ENCODE results near the gene EHD4. TPM values are rescaled to one million over a fixed set of nuclear protein-coding genes. Genes with fewer than 3 reads are reported as not detected.
A peak's percentile ranks its signal among the peaks of the same experiment; 100 is the strongest.

EHD4 gene
- total RNA-seq, 2 donors from 2014 or later: 30.3 to 40.0 TPM

- no peak for TF ChIP-seq CTCF (IDR thresholded peaks at IDR 0.05)
- Histone ChIP-seq H3K4me3 (no peak overlapping the region), H3K27me3 (no peaks in the 10 kb centered on the region), H3K4me1 (no peaks in the 10 kb centered on the region), H3K36me3 (no peaks in the 10 kb centered on the region), H3K9me3 (no peaks in the 10 kb centered on the region), H3K27ac (no peak overlapping the region), H3K9ac (ENCODE audit: low read depth in 2 of 2, low read length in 2 of 2) (no peak overlapping the region)
- no peak for DNase-seq
- intact Hi-C loops (cut with DNase I): no loop called here
Observed at GRCh38 chr15:41966920-41967465, 5.4 kb downstream of the EHD4 start.

GRCh38 chr15:41966414-41966812, 5.9 kb downstream of the EHD4 start:
- DNase-seq: no peak
- Histone ChIP-seq H3K27me3 (no peaks in the 10 kb centered on the region), H3K9ac (ENCODE audit: low read depth in 2 of 2, low read length in 2 of 2) (no peak overlapping the region), H3K36me3 (no peaks in the 10 kb centered on the region), H3K27ac (no peak overlapping the region), H3K9me3 (no peaks in the 10 kb centered on the region), H3K4me1 (no peaks in the 10 kb centered on the region), H3K4me3 (no peak overlapping the region)
- intact Hi-C loops (cut with DNase I): no loop called here
- TF ChIP-seq CTCF (IDR thresholded peaks at IDR 0.05): no peak

GRCh38 chr15:41965441-41966413, 6.6 kb downstream of the EHD4 start:
- no peak overlapping the region for H3K27ac ChIP-seq
- H3K9me3 ChIP-seq: no peaks in the 10 kb centered on the region
- H3K36me3 ChIP-seq: no peaks in the 10 kb centered on the region
- no peak for DNase-seq
- no peak overlapping the region for H3K9ac ChIP-seq (ENCODE audit: low read depth in 2 of 2, low read length in 2 of 2)
- TF ChIP-seq CTCF (IDR thresholded peaks at IDR 0.05): no peak
- no peaks in the 10 kb centered on the region for H3K4me1 ChIP-seq
- H3K4me3 ChIP-seq: no peak overlapping the region
- intact Hi-C loops (cut with DNase I): no loop called here
- no peaks in the 10 kb centered on the region for H3K27me3 ChIP-seq

- H3K4me3 ChIP-seq: no peak overlapping the region
- TF ChIP-seq CTCF (IDR thresholded peaks at IDR 0.05): no peak
- intact Hi-C loops (cut with DNase I): no loop called here
Observed at GRCh38 chr15:41961595-41962202, 10.7 kb downstream of the EHD4 start.

GRCh38 chr15:41961001-41961518, 11.3 kb downstream of the EHD4 start:
- no peak for DNase-seq
- H3K27me3 ChIP-seq: no peaks in the 10 kb centered on the region
- TF ChIP-seq CTCF (IDR thresholded peaks at IDR 0.05): no peak
- H3K27ac ChIP-seq: peak overlapping the region; percentile 38
- no peaks in the 10 kb centered on the region for H3K4me1 ChIP-seq
- H3K9ac ChIP-seq (ENCODE audit: low read depth in 2 of 2, low read length in 2 of 2): peak overlapping the region in 1 of 2 donors; percentile 49
- H3K9me3 ChIP-seq: no peaks in the 10 kb centered on the region
- H3K4me3 ChIP-seq: no peak overlapping the region
- no peaks in the 10 kb centered on the region for H3K36me3 ChIP-seq
- intact Hi-C loops (cut with DNase I): no loop called here

More at GRCh38 chr15:41961595-41962202, 10.7 kb downstream of the EHD4 start:
- DNase-seq: no peak
- peak overlapping the region; percentile 38 for H3K27ac ChIP-seq
- H3K9me3 ChIP-seq: no peaks in the 10 kb centered on the region
- no peaks in the 10 kb centered on the region for H3K4me1 ChIP-seq
- no peak overlapping the region for H3K9ac ChIP-seq (ENCODE audit: low read depth in 2 of 2, low read length in 2 of 2)
- no peaks in the 10 kb centered on the region for H3K36me3 ChIP-seq
- no peaks in the 10 kb centered on the region for H3K27me3 ChIP-seq
